Stimulated activated CD4-positive, alpha-beta T cell treated with anti-CD3 and anti-CD28 coated beads, Interleukin-12 subunit alpha, Interleukin-12 subunit beta, amount 100 ng/mL, for 48 hours (primary cell): ENCODE measurements around the gene ADAMTS10.
"Not testable (repeated sequence)": the region's sequence is repeated elsewhere in the genome, so short reads cannot be mapped to it uniquely, and the experiment has no call there.

ENCODE experiments used
- DNase-seq, 3 donors: peaks; one replicate each; pipeline ENCODE4 v3.0.0-alpha.2; 2020; ENCODE audit warnings: low read depth in 2 of 3, low spot score in 1 of 3

The ADAMTS10 gene

DNA sequence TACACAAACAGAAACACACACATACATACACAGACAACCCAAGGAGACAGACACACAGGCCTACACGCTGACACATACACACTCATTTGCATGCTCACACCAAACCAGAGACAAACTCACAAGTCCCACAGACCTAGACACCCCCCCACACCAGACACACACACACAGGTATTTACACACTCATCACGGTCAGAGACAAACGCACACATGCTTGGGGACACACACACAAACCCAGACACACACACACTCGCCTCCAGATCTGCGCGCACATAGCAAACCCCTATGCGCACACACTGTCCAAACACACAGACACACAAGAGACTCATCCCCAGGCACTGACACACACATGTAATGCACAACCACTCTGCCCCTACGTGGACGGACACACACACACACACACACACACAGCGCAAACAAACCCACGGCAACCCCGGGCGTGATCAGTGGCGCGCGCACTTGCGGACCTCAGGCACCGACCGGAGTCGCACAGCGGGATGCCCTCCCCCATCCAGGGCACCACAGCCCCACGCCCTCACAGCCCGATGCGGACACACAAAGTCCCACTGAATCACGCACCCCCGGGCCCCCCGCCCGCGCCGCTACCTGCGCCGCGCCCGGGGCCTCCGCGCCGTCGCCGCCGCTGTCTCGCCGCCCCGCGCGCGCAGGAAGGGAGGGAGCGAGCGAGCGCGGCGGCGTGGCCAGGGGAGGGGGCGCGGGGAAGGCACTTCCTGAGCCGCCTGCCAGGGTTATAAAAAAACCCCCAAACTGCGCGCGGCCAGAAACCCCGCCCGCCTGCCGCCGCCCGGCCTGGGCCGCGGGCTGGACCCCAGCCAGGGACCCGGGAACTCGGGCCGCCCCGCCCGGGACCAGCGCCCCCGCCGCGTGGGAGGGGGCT lies at the start of gene ADAMTS10:
ADAMTS10 (minus strand) TSS at position 675 of the 895 bp plus-strand sequence. CDS start 5,005 bp downstream, outside the sequence.
- peak in 1 of 3 donors; percentile 21 for DNase-seq

DNA sequence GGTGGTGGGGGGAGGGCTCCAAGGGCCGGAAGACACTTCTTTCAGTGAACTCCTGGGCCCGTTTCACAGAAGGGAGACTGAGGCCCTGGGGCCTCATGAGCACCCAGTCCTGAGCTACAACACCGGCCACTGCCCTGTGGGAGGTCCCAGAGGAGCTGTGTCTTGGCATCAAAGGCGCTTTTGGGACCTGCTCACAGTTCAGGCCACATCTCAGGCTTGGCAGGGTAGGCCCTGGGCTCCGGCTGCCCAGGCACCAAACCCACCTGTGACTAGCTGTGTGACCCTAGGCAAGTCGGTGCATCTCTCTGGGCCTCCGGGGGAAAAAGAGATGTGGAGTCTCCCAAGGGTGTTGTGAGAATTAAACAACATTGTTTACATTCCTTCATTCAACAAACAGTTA lies 49.4 kb upstream of the ADAMTS10 start:
- no peak for DNase-seq

DNA sequence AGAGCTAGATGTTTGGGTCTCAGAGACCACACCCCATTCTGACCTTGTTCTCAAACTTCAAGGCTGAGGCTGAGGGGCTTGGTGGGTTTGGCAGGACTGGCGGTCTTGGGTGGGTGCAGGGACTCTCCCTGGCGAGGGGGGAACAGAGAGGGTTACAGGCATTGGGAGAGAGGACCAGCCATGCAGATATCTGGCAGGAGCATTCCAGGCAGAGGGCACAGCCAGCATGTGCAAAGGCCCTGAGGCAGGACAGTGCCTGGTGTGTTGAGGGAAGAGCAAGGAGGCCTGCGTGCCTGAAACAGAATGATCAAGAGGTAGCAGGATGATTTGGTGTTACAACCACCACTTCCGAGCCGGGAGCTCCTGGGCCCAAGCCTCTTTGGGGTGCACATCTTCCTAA lies 47.4 kb upstream of the ADAMTS10 start:
- no peak for DNase-seq

DNA sequence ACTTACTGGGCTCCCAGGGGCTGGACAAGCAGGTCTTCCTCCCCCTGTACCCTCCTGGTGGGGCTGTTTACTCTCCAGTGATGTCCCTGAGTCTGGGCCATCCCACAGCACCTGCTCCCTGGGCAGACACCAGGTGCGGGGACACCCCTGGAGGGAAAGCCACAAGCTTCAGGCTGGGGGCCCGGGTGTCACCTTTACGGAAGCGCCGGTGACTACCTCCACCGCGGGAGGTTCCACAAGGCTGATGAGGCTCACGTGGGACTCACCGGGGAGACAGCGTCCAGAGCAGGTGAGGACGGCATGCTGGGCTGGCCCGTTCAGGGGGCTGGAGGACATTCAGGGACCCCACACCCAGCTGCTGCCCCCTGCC lies 44.8 kb upstream of the ADAMTS10 start:
- DNase-seq = no peak

DNA sequence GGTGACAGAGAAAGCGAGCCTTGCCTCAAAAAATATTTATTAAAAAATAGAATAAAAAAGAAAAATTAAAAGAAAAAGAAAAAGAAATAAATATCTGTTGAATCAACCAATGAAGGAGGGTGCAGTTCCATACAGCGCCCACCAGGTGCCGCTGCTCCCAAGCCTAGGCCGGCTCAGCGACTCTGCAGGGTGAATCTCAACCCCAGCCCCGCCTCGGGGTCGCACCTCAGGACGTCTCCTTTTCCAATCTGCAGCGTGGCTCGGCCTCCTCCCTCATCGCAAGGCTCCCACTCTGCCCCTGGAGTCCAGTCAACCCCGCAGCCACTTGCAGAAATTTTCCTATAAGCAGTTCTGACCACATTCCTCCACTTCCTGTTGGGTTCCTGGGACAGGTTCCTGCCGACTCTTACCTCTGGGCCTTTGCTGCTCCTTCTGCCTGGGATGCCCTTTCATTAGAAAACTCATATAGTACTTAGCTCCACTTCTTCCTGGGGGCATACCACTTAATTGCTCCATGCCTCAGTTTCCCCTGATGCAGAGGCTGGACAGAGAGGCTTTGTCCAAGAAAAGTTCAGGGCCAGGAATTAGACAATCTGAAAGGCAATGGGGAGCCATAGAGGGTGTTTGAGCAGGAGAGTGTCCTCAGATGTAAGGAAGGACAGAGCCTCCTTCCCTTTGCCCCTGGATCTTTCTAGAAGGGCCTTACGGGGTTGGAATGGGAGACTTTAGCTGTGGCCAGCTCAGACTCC lies 44.2 kb upstream of the ADAMTS10 start:
- DNase-seq = peak; percentile 25 to 51 (median 47)

DNA sequence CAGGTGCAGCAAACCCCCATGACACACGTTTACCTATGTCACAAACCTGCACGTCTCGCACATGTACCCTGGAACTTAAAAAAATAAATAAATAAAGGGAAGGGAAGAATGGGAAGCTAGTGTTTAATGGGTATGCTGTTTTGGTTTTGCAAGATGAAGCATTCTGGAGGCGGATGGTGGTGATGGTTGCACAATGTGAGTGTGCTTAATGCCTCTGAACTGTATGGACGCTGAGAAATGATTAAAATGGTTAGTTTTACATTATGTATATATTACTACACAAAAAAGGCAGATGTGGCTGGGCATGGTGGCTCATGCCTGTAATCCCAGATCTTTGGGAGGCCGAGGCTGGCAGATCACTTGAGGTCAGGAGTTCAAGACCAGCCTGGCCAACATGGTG lies 37.7 kb upstream of the ADAMTS10 start:
- no peak for DNase-seq

DNA sequence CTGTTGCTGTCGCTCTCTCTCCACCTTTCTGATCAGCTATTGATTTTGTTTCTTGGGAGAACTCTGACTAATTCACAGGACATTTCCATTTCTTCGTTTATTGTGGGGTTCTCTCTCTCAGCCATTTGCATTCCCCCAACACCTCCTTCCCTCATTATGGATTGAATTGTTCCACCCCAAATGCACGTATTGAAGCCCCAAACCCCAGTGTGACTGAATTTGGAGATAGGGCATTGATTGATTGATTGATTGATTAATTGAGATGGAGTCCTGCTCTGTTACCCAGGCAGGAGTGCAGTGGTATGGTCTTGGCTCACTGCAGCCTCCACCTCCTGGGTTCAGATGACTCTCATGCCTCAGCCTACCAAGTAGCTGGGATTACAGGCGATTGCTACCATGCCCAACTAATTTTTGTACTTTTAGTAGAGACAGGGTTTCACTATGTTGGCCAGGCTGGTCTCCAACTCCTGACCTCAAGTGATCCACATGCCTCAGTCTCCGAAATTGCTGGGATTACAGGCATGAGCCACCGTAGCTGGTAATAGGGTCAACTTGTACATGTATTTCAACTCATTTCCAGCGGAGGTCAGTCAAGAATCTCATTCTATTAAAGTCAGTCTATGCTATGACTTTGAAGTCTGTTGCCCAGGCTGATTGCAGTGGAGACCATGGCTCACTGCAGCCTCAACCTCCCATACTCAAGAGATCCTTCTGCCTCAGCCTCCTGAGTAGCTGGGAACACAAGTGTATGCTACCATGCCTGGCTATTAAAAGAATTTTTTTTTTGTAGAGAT lies 33.5 kb upstream of the ADAMTS10 start:
- no peak for DNase-seq

DNA sequence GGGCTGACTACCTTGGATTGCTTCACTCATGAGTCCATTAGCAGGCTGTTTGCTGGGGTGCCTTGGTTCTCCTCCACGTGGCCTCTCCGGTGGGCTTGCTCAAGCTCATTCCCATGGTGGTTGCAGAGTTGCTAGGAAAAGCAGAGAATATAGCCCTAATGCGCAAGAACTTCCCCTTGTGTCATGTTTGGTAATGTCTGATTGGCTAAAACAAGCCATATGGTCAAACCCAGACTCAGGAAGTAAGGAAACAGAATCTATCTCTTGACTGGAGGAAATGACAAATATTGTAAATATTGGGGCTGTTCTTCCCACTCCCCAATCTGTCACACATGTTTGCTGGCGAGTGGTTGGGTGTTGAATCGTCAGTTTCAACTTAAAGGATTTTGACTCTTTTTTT lies 32.0 kb upstream of the ADAMTS10 start:
- no peak for DNase-seq

DNA sequence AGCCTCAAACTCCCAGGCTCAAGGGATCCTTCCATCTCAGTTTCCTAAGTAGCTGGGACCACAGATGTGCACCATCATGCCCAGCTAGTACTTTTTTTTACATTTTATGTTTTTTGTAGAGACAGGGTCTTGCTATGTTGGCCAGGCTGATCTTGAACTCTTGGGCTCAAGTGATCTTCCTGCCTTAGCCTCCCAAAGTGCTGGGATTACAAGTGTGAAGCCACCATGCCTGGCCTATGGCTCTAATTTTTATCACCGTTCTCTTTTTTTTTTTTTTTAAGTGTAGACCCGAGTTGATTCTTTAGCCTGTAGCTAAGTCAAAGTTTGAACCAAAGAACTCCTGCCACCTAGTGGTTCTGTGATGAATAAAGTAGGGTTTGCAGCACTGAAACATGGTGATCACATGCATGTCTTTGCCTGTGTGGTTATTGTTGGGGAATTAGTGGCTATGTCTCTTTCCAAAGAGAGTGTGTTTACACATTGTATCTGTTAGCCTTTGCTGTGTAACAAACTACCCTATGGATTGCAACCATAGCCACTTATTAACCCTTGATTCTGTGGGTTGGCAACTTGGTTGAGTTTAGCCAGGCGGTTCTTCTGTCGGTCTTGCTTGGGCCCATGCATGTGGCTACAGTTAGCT lies 31.5 kb upstream of the ADAMTS10 start:
- DNase-seq = peak in 1 of 3 donors; percentile 20

DNA sequence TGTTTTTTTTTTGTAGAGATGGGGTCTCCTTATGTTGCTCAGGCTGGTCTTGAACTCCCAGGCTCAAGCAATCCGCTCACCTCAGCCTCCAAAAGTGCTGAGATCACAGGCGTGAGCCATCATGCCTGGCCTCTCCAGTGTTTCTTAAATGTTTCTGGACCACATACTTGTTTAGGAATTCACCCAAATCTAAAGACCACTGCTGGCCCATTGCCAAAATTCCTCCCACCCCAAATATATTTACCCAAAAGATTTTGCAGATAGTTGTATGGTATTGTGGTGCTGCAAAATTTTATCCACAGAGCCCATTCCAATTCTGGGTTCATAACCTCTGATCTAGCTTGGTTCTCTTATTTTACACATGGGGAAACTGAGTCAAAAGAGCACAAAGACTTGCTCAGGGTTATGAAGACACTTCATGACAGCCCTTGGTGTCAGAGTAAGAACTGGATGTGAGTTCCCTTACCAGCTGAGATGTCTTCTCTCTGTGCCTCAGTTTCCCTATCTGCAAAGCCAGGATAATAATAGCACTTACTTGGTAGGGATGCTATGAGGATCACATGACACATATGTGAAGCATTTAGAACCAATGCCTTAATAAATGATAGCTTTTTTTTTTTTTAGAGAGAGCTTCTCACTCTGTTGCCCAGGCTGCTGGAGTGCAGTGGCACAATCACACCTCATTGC lies 30.8 kb upstream of the ADAMTS10 start:
- DNase-seq = no peak

DNA sequence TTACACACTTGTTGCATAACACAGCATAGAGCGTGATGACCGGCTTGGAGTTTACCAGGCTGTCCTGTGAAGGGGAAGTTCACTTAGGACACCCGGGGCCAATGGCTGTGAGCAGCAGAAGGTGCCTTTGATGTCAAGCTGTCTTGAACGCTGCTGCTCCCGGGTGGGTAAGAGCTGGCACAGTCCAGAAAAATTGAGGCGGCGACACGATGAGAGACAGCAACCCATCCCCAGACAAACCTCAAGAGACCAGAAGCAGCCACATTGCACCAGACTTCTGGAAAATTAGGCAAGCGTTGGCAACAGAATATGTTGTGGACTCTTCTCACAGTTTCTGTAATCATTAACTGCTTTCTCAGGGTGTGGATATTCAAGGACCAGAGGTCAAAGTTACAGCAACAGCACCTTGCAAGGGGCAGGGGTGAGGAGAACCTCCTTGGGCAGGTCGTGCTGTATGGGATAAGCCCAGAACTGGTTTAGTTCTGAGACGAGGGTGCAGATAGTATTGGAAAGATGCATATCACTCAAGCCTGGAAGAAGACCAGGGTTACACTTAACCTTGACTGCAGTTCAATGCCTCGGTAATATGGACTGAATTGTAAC lies 30.0 kb upstream of the ADAMTS10 start:
- DNase-seq = no peak

DNA sequence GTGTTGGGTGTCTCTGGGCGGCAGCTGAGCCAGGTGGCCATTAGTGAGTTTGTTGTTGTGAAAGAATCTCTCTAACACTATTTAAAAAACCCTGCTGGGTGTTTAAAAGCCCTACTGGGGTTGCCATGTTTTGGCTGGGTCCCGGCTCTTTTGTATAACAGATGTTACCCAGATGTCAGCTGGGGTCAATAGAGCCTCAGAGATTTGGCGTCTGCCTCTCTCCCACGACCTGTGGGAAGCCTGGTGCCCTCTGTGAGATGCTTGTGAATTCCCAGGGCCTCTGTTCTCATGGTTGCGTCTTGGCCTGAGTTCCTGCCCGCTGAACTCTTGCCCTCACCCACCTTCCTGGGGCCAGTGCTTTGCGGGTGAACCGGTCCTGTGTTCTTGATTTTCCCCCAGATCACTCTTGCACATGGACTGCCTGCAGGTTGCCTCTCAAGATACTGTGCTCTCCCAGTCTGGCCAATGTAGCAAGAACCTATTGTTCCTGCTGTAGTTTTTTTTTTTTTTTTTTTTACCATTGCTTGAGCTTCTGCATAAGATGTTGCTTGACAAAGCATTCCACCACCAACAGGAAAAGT lies 29.4 kb upstream of the ADAMTS10 start:
- DNase-seq = no peak

DNA sequence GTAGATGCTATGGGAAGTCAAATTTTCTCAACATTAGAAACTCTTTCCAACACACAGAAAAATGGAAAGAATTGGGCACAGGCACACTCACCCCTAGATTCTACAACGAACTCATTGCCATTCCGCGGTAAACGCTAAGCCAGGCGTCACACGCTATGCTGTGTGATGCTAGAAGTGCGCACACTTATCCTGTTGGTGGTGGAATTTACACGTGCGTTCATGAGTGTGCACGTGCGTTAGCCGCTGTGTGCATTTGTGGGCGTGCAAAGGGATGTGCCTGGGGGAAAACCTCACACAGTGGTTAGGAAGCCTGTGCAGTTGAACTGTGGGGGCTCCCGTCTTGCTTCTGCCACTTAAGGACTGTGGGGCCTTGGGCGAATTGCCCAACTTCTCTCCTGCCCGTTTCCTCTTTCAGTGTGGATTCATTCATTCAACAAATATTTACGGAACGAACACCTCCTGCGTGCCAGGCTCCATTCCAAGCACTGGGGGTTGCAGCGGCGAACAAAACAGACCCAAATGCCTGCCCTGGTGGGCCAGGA lies 27.6 kb upstream of the ADAMTS10 start:
- no peak for DNase-seq

DNA sequence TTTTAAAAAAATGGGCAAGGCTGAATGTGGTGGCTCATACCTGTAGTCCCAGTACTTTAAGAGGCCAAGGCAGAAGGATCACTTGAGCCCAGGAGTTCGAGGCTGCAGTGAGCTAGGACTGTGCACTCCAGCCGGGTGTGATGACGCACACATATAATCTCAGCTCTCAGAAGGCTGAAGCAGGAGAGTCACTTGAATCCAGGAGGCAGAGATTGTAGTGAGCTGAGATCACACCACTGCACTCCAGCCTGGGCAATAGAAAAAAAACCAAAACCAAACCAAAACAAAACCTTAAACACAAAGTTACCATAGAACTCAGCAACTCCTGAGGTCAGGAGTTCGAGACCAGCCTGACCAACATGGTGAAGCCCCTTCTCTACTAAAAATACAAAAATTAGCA lies 26.6 kb upstream of the ADAMTS10 start:
- DNase-seq = not testable (repeated sequence)

DNA sequence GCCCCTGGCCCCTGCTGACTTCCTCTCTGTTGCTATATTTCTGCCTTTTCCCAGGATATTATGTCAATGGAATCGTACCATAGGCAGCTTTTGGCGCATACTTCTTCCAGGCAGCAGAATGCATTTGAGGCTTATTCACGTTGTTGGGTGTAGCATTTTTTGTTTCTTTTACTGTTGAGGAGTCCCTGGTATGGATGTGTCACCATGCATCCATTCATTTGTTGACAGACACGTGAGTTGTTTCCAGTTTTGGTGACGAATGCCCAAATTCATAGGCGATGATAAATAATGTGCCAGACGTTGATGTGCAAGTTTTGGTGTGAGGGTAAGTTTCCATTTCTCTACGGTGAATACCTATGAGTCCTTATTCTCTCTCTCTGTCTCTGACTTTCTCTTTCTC lies 24.9 kb upstream of the ADAMTS10 start:
- no peak for DNase-seq

DNA sequence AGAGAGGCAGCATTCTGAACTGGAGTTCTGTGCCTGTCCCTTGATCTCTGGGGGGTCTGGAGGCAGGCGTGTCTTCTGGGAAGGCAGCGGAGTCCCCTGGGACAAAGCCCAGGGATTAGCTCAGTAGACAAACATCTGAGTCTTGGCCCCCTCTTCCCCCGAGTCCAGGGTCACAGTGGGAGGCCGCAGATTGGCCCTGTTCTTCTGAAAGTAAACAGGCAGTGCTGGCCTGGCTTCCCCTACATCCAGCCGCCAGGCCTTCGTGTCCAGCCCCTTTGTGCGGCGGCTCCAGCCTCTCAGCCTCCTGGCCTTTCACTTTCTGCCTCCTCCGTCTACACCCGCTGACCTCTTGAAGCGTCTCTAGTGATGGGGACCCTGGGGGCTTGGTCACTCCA lies 20.9 kb upstream of the ADAMTS10 start:
- no peak for DNase-seq

DNA sequence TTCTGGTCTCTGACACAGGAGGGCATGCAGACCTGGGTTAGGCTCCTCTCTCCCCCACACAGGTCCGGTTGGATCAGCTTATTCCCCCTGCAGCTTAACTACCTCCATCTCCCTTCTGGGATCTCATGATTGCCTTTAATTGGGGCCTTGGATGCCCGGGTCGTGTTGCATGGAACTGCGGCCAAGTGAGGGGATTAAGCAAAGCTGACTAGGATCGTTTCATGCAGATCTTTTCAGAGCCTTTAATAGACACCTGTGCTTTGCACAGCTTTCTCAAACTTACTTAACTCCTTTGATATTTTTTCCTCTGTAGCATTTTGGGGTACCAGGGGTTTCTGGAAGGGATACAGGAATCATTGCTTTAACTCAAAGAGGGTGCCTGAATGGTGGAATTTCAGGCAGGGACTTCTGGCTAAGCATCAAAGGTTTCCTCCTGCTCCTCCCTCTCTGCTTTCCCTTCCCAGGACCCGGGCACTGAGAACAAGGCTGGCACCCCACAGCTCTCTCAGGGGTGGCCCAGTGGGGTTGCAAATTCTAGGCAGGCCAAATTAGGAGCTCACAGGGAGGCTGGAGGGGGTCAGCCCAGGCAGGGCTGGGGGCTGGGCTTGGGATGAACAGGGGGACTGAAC lies 20.4 kb upstream of the ADAMTS10 start:
- no peak for DNase-seq

DNA sequence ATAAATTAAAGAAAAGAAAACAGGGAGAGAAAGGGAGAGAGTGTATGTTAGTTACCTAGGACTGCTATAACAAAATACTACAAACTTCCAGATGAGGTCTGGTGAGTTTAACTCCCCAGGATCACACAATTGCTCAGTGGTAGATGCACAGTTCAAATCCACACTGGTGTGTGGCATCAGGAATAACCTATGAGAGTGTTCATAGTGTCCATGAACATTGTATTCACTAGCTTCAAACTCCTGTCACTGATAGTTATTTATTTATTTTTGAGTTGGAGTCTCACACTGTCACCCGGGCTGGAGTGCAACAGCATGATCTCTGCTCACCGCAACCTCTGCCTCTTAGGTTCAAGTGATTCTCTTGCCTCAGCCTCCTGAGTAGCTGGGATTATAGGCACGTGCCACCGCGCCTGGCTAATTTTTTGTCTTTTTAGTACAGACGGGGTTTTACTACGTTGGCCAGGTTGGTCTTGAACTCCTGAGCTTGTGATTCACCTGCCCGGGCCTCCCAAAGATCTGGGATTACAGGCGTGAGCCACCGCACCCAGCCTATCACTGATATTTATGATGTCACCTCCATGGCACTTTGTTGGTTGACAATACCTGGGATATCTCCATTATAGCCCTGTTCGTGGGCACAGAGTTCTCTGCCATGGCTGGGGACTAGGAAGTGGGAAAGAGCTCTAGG lies 19.6 kb upstream of the ADAMTS10 start, which contains the start of gene NFILZ:
NFILZ (plus strand) TSS at position 638 of the 688 bp plus-strand sequence. CDS start 46,133 bp downstream, outside the sequence.
- no peak for DNase-seq
